ENCODE data around the gene C16orf82.

The C16orf82 gene

DNA sequence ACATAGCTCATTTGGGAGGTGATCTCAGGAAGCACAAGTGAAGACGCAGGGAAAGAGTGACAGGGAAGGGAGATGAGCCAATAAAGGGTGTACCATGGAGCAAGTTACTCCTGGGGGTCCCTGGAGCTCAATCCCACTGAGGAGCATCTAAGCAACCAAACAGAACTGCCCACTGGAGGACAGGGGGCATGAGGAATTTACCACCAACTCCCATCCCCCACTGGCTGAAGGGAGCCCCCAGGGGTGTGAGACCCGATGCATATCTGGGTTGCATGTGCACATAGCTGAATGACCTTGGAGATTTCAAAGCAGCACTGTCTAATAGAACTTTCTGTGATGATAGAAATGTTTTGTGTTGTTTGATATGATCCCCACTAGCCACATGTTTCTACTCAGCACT is 29.6 kb downstream of the C16orf82 start:
- no peak for DNase-seq

DNA sequence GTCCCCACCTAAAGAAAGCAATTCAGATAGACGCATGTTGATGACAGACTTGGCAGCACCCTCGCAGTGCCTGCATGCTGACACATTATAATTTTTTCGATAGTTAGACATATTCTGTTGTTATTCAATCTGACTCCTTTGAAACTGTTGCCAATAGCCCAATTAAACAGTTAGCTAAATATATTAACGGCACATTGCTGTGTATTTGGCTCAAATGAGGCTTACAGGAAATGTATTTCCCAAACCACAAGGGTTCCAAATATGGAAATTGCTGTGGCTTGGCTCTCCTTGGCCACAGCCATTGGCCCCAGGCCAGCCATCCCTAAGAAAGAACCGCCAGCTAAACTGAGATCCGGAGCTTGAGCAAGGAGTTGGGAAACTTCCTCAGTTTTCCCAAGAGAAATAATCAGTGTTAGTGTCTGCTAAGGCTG is 31.1 kb downstream of the C16orf82 start:
- DNase-seq, result no peak

GRCh38 chr16:27098366-27099049 is 31.8 kb downstream of the C16orf82 start:
- DNase-seq, result no peak

DNA sequence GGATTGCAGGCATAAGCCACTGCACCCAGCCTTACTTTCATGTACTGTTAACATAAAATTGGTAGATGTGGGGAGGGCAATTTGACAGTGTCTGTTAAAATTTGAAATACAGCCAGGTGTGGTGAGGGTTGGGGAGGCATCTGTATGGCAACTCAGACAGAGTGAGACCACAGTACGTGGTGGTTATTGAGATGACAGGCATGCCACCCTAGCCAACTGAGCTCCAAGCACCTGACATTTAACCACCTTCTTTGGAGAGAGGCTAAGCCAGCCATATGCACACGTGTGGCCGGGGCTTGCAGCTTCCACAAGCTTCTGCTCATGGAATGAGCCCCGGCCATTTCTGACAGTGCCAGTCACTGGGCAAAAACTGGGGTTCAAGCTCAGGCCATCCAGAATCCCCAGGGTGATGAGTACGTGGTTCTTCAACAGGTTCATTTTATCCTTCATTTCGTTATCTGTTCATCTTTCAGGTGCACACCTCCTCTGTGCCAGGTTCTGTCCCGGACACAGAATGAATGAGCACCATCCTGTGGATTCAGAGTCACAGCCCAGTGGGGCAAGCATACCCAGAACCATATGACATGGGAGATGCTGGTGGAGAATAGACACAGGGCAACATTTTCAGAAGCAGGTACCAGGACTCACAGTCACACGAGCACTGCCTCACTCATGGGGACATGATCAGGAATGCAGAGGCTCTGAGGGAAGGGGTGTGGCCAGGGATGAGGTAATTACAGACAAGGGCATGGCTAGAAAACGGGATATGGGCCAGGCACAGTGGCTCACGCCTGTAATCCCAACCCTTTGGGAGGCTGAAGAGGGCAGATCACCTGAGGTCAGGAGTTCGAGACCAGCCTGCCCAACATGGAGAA is 36.2 kb downstream of the C16orf82 start:
- no peak for DNase-seq

GRCh38 chr16:27103954-27104353 is 37.2 kb downstream of the C16orf82 start:
- DNase-seq, result no peak

DNA sequence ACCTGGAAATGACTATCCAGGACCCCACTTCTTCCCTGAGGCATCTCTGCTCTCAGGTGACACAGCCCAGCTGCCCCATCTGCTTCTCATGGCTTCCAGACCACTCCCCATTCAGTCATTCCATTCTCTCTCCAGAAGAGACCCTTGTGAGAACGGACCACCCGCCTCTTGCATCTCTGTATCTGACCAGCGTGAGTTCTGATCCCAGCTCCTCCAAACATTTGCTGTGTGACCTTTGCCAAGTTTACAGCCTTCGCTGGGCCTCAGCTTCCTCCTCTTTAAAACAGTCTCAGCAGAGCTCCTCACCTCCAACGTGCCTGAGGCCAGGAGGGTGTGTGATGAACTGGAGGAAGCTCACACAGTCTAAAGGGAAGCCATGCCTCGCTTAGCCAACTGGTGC is 39.6 kb downstream of the C16orf82 start:
- DNase-seq, result no peak

DNA sequence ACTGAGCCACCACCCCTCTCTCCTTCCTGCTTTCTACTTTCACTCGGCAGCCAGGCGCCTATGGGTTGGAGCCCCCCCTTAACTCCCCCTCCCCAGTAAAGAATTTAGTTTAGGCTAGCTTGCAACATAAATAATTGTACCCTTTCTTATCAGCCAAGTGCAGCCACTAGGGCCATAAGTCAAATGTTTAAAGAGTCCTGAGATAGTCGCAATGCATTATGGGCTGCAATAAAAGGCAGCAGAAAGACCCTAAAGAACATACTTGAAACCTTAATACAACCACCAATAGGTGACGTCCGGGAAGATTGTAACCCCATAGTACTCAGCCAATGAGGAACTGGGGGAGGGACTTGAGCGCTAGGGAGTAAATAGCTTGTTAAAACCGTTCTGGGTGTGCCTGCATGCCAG is 40.5 kb downstream of the C16orf82 start:
- DNase-seq, result no peak

- no peak for DNase-seq
Measured at GRCh38 chr16:27108051-27108770, 41.5 kb downstream of the C16orf82 start.

DNA sequence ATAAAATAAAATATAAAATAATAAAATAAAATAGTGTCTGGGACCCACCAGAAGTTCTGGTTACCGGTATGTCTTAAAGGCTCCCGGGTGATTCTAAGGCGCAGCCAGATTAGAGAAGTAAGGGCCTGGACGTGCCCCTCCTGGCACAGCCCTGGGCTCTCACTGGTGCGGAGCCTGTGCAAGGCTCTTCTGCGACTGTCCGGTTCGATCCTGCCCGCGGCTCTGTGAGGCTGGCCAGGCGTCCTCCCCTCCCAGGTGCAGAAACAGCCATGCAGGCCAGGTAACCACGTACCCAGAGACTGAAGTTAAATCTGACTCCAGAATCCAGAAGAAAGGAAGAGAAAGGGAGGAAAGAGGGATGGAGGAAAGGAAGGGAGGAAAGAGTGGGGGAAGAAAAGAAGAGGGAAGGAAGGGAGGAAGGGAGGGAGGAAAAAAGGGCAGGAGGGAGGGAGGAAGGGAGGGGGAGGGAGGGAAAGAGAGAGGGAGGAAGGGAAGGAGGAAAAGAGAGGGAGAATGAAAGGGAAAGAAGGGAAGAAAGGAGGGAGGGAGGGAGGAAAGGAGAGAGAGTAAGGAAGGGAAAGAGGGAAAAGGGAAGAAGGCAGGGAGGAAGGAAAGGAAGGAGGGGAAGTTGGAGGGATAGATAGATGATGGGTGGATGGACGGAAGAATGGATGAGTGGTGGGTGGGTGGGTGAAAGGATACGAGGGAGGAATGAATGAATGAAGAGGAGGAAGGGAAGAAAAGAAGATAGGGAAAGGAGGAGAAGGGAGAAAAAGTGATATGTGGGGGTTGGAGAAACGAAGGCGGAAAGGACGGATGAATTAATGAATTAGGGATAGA is 42.3 kb downstream of the C16orf82 start:
- DNase-seq, result no peak

- DNase-seq, result peak; percentile 78
Measured at GRCh38 chr16:27109666-27110523, 43.2 kb downstream of the C16orf82 start.

DNA sequence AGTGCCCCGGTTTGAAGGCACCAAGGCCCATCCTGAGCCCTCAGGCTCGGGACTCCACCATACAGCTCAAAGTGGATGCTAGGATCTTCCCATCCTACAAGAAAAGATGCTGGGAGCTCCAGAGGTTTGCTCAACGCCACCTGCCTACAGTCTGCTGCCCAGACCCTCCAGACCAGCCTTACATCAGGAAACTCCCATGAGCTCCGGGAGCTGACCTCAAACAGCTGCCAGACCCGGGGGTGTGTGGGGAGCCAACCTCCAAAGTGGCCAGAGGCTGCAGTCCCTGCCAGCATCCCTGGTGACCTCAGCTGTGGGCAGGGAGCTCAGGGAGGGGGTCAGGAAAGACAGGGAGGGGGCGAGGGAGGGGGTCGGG is 43.8 kb downstream of the C16orf82 start:
- no peak for DNase-seq

DNA sequence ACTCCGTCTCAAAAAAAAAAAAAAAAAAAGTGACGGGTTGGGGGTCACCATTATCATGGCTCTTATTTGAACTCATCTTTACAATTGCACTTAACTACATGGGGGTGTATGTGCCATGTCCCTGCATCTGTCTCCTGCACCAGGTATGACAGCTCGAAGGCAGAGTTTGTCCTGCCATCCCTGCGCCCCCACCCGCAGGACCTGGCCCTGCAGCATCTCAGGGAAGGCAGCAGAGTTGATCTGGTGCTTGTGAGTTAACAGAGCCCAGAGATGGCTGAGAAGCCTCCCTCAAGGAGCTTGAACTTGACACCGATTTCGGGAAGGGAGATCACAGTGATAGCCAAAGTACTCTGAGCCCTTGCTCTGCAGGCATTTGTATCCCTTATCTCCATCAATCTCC is 44.8 kb downstream of the C16orf82 start:
- DNase-seq, result no peak

DNA sequence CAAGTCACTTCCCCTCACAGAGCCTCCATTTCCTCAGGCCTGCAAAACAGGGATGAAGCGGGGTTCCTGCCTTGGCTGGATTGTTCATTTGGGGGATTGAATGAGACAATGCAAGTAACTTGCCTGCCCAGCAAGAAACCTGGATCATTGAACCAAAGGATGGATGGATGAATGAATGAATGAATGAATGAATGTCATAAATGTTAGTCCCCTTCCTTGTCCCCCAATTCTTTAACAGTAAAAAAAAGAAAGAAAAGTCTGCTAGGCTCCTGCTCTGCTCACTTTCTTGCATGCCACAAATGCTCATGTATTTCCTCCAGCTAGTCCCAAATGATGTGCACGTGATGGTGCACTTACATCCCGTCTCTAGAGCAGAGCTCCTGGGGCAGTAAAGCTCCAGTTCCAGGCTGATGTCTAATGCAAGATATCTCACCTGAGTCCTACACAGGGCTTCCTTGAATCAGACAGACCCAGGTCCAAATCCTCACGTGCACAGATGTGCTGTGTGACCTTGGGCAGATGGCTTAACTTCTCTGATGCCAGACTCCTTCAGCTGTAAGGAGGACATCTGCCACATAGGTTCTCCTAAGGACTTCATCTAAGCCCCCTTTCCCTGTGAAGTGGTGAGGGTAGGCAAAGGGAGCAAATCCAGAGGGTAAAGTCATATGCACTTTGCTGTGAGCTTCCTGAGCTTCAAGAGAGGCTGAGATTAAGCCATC is 45.5 kb downstream of the C16orf82 start:
- DNase-seq, result no peak

GRCh38 chr16:27113341-27113841 is 46.7 kb downstream of the C16orf82 start:
- no peak for DNase-seq

DNA sequence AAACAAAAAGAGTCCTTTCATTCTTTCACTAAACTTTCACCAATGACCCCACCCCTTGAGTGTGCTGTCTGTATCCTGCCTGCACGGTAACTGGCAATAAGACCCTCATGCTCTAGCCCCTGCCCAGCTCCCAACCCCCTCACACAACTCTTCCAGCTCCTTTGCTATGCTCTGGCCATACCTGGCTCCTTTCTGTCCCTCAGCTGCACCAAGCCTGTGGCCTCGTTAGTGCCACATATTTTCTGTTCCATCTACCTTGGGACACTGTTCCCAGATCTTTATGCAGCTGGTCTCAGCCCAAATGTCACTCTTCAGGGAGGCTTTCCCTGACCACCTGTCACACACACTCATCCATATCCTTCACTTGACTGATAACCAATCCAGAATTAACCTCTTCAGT is 47.3 kb downstream of the C16orf82 start:
- DNase-seq, result no peak

GRCh38 chr16:27118526-27118925 is 51.8 kb downstream of the C16orf82 start:
- no peak for DNase-seq

Data from NCI-H2171 treated with DMSO at 0.1 percent for 48 hours (cell line).